Spleen (tissue), 3 donors: ENCODE results near the gene OCLN.
"Not testable (repeated sequence)": the region's sequence is repeated elsewhere in the genome, so short reads cannot be mapped to it uniquely, and the experiment has no call there.

ENCODE experiments used
- POLR2A ChIP-seq, 3 donors: fragments of 450-650 bp; IDR thresholded peaks; one replicate each; pipeline ENCODE4 v1.5.1; 2017; ENCODE audit warnings: antibody characterized with exemption in 3 of 3, mild to moderate bottlenecking in 1 of 3
- POLR2AphosphoS5 ChIP-seq, 3 donors: sonication (generic); formaldehyde crosslinking; IDR thresholded peaks; one replicate each; pipeline ENCODE4 v1.5.1; 2017; ENCODE audit warnings: antibody characterized with exemption in 3 of 3

GRCh38 chr5:69537911-69538310, 45.3 kb downstream of the OCLN start:
- TF ChIP-seq POLR2A, POLR2AphosphoS5 (IDR thresholded peaks at IDR 0.05): not testable (repeated sequence)
